K562 (cell line): ENCODE data around the gene CLIC1. TPM values are rescaled to one million over a fixed set of nuclear protein-coding genes. Genes with fewer than 3 reads are reported as not detected.

Experiments used
- BHLHE40 ChIP-seq: IDR thresholded peaks from 2 replicates; pipeline ENCODE4 v1.6.1; 2011; ENCODE audit warnings: low read length, improper control_type of control experiment
- CCNT2 ChIP-seq: IDR thresholded peaks from 2 replicates; pipeline ENCODE4 v1.6.1; 2011; ENCODE audit warnings: borderline replicate concordance, low read depth, mild to moderate bottlenecking, moderate library complexity, mixed read lengths, low read length; ENCODE audit not compliant: insufficient read length; ENCODE audit errors: extremely low read depth
- CEBPG ChIP-seq, 3 experiments: fragments of 200-800 bp in 1 of 3; sonication (Bioruptor generic) in 1 of 3; sonication (generic) in 1 of 3; formaldehyde crosslinking in 1 of 3; IDR thresholded peaks in 2 of 3; conservative IDR thresholded peaks in 1 of 3; 2 replicates each; pipeline versions ENCODE4 v1.6.1 to v1.8.0; 2016 to 2022; ENCODE audit warnings: missing compliant biosample characterization in 2 of 3, missing genetic modification characterization in 2 of 3, mild to moderate bottlenecking in 1 of 3, missing genetic modification reagents in 1 of 3
- COPS2 ChIP-seq: fragments of 450-650 bp; conservative IDR thresholded peaks from 2 replicates; pipeline ENCODE4 v1.6.1; 2016; ENCODE audit warnings: mild to moderate bottlenecking, moderate library complexity
- ELF2 ChIP-seq: fragments of 250-450 bp; sonication (Bioruptor Pico); IDR thresholded peaks from 2 replicates; pipeline ENCODE4 v1.5.0; 2021; ENCODE audit warnings: mild to moderate bottlenecking
- SAFB2 ChIP-seq: fragments of 200-400 bp; formaldehyde crosslinking; IDR thresholded peaks from 2 replicates; pipeline ENCODE4 v1.6.1; 2018; ENCODE audit warnings: borderline replicate concordance, low read length, low read depth, moderate library complexity; ENCODE audit not compliant: severe bottlenecking
- SMAD1 ChIP-seq: fragments of 150-350 bp; IDR thresholded peaks from 2 replicates; pipeline ENCODE4 v1.6.1; 2014; ENCODE audit warnings: low read length, low read depth; ENCODE audit not compliant: partially characterized antibody
- ZKSCAN1 ChIP-seq: fragments of 150-350 bp; IDR thresholded peaks from 2 replicates; pipeline ENCODE4 v1.6.1; 2016; ENCODE audit warnings: low read depth, low read length
- polyA plus RNA-seq, 8 experiments: library from polyadenylated mRNA; depleted of rRNA in 4 of 8; stranded (reverse) in 5 of 8; unstranded in 3 of 8; fragments of >200 nt; fragmentation: Nextera tagmentation in 2 of 8; fragmentation: Illumina TruSeq in 1 of 8; extraction: Ambion mirVana in 2 of 8; extraction: Trizol in 1 of 8; gene quantifications; 2 replicates each; pipeline versions ENCODE4 v1.2.1 to v1.2.3, GENCODE V29; 2011 to 2014; ENCODE audit warnings: inconsistent platforms in 1 of 8, missing spikeins in 1 of 8
- total RNA-seq, 7 experiments: library from RNA; depleted of rRNA in 6 of 7; stranded (reverse); fragments of >200 nt in 6 of 7; fragmentation: Illumina TruSeq in 2 of 7; extraction: Trizol in 2 of 7; gene quantifications; 2 replicates each; pipeline versions ENCODE4 v1.2.1 to v1.2.3, GENCODE V29; 2011 to 2021; ENCODE audit warnings: low replicate concordance in 1 of 7
- TF ChIP-seq, protein P1 (sequence below): fragments of 450-650 bp; IDR thresholded peaks from 2 replicates; pipeline ENCODE4 v1.6.1; 2016; ENCODE audit warnings: mild to moderate bottlenecking, moderate library complexity
- TF ChIP-seq, protein P2 (sequence below): fragments of 250-450 bp; sonication (Bioruptor Pico); IDR thresholded peaks from 2 replicates; pipeline ENCODE4 v1.5.1; 2021; ENCODE audit warnings: mild to moderate bottlenecking
- TF ChIP-seq, protein P3 (sequence below): fragments of 200-400 bp; formaldehyde crosslinking; IDR thresholded peaks from 2 replicates; pipeline ENCODE4 v1.6.1; 2017; ENCODE audit warnings: mild to moderate bottlenecking, low read depth, low read length, moderate library complexity

CLIC1 gene
- total and polyA plus RNA-seq, 9 of the 15 experiments (the other 6 are each of a cell fraction or from before 2014, with no cell fraction given): 1,267 to 2,419 (median 1,808) TPM

GRCh38 chr6:31729979-31730630 lies 6.2 kb downstream of the CLIC1 start (continued):
- TF ChIP-seq, protein P1, sequence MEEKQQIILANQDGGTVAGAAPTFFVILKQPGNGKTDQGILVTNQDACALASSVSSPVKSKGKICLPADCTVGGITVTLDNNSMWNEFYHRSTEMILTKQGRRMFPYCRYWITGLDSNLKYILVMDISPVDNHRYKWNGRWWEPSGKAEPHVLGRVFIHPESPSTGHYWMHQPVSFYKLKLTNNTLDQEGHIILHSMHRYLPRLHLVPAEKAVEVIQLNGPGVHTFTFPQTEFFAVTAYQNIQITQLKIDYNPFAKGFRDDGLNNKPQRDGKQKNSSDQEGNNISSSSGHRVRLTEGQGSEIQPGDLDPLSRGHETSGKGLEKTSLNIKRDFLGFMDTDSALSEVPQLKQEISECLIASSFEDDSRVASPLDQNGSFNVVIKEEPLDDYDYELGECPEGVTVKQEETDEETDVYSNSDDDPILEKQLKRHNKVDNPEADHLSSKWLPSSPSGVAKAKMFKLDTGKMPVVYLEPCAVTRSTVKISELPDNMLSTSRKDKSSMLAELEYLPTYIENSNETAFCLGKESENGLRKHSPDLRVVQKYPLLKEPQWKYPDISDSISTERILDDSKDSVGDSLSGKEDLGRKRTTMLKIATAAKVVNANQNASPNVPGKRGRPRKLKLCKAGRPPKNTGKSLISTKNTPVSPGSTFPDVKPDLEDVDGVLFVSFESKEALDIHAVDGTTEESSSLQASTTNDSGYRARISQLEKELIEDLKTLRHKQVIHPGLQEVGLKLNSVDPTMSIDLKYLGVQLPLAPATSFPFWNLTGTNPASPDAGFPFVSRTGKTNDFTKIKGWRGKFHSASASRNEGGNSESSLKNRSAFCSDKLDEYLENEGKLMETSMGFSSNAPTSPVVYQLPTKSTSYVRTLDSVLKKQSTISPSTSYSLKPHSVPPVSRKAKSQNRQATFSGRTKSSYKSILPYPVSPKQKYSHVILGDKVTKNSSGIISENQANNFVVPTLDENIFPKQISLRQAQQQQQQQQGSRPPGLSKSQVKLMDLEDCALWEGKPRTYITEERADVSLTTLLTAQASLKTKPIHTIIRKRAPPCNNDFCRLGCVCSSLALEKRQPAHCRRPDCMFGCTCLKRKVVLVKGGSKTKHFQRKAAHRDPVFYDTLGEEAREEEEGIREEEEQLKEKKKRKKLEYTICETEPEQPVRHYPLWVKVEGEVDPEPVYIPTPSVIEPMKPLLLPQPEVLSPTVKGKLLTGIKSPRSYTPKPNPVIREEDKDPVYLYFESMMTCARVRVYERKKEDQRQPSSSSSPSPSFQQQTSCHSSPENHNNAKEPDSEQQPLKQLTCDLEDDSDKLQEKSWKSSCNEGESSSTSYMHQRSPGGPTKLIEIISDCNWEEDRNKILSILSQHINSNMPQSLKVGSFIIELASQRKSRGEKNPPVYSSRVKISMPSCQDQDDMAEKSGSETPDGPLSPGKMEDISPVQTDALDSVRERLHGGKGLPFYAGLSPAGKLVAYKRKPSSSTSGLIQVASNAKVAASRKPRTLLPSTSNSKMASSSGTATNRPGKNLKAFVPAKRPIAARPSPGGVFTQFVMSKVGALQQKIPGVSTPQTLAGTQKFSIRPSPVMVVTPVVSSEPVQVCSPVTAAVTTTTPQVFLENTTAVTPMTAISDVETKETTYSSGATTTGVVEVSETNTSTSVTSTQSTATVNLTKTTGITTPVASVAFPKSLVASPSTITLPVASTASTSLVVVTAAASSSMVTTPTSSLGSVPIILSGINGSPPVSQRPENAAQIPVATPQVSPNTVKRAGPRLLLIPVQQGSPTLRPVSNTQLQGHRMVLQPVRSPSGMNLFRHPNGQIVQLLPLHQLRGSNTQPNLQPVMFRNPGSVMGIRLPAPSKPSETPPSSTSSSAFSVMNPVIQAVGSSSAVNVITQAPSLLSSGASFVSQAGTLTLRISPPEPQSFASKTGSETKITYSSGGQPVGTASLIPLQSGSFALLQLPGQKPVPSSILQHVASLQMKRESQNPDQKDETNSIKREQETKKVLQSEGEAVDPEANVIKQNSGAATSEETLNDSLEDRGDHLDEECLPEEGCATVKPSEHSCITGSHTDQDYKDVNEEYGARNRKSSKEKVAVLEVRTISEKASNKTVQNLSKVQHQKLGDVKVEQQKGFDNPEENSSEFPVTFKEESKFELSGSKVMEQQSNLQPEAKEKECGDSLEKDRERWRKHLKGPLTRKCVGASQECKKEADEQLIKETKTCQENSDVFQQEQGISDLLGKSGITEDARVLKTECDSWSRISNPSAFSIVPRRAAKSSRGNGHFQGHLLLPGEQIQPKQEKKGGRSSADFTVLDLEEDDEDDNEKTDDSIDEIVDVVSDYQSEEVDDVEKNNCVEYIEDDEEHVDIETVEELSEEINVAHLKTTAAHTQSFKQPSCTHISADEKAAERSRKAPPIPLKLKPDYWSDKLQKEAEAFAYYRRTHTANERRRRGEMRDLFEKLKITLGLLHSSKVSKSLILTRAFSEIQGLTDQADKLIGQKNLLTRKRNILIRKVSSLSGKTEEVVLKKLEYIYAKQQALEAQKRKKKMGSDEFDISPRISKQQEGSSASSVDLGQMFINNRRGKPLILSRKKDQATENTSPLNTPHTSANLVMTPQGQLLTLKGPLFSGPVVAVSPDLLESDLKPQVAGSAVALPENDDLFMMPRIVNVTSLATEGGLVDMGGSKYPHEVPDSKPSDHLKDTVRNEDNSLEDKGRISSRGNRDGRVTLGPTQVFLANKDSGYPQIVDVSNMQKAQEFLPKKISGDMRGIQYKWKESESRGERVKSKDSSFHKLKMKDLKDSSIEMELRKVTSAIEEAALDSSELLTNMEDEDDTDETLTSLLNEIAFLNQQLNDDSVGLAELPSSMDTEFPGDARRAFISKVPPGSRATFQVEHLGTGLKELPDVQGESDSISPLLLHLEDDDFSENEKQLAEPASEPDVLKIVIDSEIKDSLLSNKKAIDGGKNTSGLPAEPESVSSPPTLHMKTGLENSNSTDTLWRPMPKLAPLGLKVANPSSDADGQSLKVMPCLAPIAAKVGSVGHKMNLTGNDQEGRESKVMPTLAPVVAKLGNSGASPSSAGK: no peak
- TF ChIP-seq, protein P2, sequence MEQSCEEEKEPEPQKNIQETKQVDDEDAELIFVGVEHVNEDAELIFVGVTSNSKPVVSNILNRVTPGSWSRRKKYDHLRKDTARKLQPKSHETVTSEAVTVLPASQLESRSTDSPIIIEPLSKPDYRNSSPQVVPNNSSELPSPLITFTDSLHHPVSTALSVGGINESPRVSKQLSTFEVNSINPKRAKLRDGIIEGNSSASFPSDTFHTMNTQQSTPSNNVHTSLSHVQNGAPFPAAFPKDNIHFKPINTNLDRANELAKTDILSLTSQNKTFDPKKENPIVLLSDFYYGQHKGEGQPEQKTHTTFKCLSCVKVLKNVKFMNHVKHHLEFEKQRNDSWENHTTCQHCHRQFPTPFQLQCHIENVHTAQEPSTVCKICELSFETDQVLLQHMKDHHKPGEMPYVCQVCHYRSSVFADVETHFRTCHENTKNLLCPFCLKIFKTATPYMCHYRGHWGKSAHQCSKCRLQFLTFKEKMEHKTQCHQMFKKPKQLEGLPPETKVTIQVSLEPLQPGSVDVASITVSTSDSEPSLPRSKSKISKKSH (CRISPR knock-in tag): peak; percentile 99
- 0 out of 2 replicates have a peak, but pooled peaks have one; percentile 54 for TF ChIP-seq CEBPG (CRISPR knock-in tag; IDR thresholded peaks at IDR 0.05)
- TF ChIP-seq CEBPG (tag; conservative IDR thresholded peaks at IDR 0.05 in 1 of 2, IDR thresholded peaks at IDR 0.05 in 1 of 2): no peak
- peak; percentile 46; the same call in 1 of the 2 replicates for TF ChIP-seq ZKSCAN1
- no peak for TF ChIP-seq COPS2
- peak; percentile 3 for TF ChIP-seq SMAD1
- peak; percentile 3 for TF ChIP-seq BHLHE40
- TF ChIP-seq, protein P3, sequence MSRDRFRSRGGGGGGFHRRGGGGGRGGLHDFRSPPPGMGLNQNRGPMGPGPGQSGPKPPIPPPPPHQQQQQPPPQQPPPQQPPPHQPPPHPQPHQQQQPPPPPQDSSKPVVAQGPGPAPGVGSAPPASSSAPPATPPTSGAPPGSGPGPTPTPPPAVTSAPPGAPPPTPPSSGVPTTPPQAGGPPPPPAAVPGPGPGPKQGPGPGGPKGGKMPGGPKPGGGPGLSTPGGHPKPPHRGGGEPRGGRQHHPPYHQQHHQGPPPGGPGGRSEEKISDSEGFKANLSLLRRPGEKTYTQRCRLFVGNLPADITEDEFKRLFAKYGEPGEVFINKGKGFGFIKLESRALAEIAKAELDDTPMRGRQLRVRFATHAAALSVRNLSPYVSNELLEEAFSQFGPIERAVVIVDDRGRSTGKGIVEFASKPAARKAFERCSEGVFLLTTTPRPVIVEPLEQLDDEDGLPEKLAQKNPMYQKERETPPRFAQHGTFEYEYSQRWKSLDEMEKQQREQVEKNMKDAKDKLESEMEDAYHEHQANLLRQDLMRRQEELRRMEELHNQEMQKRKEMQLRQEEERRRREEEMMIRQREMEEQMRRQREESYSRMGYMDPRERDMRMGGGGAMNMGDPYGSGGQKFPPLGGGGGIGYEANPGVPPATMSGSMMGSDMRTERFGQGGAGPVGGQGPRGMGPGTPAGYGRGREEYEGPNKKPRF: no peak
- no peak for TF ChIP-seq SAFB2
- TF ChIP-seq ELF2 (CRISPR knock-in tag): peak; percentile 98
- TF ChIP-seq CCNT2: no peak
